GM21360 (cell line): ENCODE results near the gene CTBP2.

ENCODE experiments used
- ATAC-seq: cut with Tn5 transposase; IDR thresholded peaks from one replicate; pipeline ENCODE4 v1.9.1; 2021; ENCODE audit warnings: mild to moderate bottlenecking, moderate library complexity; ENCODE audit not compliant: unreplicated experiment

The CTBP2 gene

DNA sequence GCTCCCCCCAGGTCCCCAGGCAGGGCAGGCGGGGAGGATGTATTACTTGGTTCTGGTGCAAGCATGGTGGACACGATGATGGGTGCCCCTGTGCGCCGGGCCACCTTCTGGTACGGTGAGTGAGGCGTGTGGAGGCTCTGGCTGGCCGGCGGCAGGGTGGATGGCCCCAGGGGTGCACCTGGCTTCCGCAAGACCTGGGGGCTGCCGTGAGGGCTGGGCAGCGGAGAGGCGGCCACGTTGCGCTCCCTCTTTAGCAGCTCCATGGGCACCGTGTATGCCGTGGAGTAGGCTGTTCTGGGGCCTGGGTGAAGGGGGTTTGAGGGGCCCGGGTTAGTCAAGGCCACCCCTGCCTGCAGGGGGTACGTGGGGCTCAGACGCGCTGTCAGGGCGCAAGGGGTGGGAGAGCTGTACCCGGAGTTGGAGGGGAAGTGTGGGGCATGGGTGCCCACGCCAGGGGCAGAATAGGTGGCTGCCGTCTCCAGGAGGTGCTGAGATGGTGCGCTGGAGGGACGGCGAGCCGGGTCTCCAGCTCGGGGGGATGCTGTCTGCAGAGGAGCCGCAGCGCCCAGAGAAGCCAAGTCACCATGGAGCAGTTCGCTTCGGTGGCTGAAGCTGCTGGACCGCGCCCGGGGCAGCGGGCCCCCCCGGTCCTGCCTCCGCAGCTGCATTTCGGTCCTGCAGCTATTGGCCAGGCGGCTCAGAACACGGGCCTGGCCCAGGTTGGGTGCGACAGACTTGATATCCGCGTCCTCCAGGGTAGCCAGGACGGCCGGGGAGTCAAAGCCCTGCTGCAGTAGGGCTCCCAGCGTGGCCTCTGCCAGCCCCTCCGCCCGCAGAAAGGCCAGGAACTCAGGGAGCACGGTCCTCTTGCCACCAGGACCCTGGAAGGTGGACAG, 134.1 kb downstream of the CTBP2 start:
- ATAC-seq: no peak

DNA sequence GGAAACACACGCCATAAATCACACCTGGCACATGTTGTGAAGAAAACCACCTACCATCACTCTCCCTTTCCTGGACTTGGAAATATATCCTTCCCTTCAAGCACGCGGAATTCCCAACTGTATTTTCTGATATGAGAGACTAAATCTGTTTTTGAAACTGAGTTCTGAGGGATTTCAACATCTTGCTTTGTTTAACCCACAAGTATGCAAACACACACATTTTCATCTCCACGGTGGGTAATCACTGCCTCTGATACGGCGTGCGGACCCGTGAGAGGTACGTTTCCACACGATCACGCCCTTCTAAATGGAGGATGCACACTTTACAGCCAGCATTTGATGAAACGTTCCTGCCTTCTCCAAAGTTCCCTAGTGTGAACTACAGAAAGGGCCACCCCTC, 135.0 kb downstream of the CTBP2 start:
- no peak for ATAC-seq

DNA sequence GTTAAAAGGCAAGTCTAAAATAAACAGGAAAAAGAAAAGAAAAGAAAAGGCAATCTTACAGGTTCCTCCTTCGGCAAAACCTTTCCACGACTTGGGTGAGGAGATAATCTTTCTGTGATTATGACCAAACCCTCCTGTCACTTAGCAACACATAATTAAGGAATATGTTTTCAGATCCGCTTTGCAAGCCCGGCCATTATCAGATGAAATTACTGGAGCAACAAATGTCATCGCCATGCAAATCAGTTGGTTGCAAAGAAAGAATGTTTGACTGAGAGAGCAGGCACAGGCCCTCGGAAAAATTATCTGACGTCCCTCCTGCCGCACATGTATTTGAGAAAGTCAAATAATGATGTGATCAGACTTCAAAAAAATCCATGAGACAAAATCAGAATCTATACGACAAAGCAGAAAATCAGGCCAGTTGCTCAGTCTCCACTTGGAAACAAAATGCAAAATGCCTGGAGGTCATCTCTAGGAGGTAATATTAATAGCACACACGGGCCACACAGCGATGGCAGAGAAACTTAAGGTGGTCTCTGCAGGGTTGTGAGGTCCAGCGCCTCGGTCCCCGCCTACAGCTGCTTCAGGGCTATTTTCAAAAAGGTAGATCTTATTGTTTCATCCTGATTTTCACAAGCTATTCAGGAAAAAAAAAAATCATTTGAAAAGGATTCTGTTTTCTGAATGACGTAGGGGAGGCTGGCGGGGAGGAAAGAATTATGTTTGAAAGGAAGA, 135.7 kb downstream of the CTBP2 start:
- ATAC-seq: no peak

DNA sequence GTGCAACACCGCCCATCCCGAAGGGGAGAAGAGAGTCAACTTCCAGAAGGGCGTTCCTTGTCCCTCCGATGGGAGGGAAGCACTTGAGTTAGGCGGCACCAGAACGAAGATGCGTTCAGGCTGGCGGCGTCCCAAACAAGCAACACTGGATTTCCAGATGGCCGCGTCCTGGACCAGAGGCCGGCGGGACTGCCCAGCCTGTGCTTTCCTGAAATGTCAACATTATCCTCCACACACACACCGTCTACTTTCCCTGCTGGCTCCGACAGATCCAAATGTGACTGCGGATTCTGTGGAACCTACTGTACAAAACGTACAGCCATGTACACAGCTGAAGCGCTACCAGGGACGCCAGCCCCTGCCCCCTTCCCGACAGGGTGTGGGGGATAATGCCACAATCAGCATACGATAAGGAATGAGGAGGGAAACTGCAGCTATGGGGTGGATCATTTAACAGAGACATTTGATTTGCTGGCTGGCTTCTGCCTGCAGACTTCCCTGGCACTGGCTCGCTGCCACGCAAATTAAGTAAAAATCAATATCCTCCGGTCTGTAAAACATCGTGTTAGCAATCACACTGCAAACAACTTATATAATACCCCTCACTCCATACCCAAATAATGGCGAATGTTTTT, 136.4 kb downstream of the CTBP2 start:
- ATAC-seq: no peak

DNA sequence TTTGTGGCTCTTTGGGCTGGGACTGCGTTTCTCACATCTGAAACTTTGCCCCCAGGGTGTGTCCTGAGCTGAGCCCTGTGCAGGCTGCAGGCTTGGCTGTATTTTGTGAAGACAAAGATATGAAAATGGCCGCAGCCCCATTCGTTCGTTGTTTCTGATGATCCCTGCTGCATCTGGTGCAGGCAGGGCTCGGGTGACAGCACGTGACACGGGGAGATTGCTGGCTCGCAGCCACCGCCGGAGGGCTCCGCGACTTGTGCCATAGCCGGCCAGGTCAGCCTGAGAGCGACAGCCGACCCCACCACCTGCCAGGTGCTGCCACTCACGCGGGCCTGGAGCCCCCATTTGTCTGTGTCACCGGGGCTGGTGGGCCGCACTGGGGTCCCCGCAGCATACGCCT, 137.1 kb downstream of the CTBP2 start:
- ATAC-seq: no peak

DNA sequence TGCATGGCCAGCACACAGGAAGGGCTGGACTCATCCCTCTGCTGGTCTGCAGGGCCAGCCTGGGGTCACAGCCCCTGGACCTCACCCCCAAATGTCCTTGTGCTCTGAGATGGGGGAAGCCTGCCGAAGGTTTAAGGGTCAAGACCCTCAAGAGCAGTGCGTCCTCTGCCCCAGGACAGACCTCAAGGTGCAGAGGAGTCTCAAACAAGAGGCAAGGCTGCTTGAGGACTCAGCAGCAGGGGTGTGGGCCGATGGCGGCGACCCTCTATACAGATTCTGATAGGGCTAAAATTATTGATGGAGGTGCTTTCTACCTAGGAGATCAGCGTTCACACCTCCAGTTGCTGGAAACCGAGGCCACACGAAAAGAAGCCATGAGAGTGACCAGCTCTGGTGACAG, 137.7 kb downstream of the CTBP2 start:
- ATAC-seq: no peak

DNA sequence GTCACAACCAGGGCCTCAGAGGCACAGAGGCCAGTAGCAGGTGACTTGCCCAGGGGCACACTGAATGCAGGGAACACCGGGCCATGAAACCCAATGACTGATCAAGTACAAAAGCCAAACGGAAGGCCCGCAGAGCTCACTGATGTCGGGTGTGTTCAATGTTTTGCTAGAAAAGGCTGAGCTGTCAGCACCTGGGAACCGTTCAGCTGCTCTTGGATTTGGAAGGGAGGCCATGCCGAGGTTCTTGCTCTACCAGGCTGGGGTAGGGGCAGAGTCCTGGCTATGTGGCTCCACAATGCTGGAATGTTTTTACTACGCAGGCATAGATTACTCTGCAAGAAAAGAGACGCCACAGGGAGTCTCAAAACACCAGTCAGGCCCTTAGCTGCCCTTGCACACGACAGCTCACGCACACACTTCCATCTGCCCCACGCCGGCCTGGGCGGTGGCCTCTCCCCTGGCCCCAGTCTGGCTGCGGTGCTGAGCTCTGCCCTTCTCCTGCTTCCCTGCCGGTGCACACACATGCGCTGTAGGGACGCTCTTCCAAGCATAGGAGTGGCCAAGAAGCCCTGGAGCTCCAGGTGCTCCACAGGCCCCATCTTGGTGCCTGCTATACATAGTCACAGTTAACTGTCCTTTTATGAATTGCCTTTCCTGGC, 138.5 kb downstream of the CTBP2 start:
- ATAC-seq: no peak

DNA sequence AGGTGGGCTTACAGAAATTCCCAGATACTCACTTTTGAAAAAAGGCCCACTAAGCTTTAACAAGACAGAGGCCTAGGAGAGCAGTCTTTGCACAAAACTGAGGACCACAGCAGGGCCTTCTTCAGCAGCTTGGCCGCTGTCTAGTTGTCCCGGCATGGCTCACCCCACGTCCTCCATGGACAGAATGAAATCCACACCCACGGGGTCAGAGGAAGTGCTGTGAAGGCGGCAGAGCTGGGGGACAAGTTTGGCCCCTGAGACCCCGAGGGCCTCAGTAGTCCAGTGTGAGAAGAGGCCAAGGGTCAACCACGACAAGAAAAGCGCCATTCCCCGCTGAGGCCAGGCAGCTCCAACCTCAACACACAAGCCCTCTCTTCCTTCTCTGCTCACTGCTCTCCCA, 139.5 kb downstream of the CTBP2 start:
- no peak for ATAC-seq

DNA sequence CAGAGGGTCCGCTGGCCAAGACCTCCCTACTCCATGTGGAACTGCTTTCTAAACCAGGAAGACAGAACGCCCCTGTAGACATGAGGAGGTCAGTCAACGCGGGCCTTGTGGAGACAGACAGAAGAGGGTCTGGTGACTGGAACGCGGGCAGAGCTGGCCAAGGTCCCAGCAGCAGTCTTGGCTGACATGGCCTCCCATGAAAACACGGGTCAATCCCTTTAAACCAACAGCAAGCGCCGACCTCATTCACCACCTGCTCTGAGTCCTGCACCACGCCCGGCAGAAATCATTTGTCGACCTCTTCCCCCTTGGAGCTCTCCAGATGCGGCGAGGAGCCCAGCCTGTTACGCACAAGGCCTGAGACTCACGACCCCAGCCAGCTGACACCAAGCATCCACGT, 140.0 kb downstream of the CTBP2 start:
- no peak for ATAC-seq

DNA sequence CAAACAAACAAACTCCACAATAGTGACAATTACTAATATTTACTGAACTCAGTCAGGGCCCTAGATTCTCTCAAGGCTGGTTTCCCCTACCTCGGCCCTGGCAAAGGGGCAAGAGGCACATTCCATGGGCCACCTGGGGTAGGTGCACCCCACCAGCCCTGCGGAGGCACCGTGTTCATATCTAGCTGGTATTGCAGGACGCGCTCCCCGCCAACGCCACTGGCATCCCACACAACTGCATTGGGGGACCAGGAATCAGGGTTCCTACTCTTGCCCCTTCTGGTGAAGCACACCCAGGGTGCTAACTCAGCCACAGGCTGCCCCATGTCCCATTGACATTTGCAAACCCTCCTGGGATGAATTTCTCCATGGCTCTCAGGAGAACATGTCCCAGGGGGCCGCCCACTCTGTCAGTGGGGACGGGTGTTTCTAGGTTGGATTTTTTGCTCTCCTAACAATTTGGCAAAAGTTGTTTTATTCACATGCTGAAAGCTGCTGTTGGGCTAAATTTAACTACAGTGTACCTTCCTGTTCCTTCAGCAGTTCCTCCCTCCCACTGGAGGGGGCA, 141.7 kb downstream of the CTBP2 start:
- ATAC-seq: no peak

DNA sequence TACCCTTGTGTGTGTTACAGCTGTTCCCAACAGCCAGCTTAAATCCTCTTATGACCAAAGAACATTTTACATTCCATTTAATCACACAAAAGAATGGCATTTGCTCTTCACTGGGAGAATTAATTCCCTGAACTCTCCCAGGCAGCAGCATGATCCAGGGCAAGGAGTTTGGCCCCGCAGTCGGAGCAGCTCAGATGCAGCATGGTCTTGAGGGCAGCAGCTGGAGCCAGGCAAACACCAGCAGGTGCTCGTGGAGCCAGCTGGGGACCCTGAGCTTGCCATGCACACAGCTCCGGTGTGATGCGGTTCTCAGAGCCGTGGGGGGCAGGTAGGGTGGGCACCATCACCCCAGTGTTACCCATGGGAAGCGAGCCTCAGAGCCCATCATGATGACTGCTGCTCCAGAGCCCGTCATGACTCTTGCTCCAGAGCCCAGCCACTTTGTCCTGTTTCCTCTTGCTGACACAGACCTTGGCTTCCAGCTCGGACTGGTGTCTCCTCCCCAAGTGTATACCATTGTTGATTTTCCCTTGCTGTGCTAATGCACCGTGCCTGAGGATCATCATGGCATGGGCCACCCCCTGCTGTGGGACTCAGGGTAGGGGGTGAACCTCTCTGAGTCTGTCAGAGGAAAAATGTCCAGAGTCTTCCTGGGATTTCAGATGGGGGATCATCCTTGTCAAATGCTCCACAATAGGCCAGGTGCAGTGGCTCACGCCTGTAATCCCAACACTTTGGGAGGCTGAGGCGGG, 142.6 kb downstream of the CTBP2 start:
- no peak for ATAC-seq

DNA sequence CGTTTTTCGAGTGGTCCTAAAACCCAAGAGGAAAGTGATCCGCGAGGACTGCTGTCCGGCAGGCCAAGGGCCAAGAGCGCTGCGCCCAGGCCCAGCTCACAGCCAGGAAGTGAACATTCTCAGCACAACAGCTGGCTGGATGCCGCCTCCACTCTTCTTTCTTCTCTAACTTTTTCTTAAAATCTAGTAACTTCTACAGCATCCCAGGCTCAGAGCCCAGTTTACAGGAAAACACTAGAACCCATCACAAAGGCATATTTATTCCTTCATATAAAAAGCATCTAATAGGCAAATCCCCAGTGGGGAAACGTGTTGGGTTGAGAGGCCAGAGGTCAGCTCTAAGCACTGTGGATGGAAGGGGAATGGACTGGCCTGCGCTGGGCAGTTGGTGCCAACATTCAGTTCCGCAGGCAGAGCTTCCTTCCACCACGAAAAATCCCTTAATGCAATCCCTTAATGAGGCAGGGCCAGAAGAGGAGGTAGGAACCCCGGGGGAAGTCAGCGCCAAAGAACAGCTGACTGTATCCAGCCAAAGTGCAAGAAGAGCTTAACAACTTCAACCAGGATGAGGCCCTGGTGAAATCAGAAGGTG, 143.7 kb downstream of the CTBP2 start:
- no peak for ATAC-seq

DNA sequence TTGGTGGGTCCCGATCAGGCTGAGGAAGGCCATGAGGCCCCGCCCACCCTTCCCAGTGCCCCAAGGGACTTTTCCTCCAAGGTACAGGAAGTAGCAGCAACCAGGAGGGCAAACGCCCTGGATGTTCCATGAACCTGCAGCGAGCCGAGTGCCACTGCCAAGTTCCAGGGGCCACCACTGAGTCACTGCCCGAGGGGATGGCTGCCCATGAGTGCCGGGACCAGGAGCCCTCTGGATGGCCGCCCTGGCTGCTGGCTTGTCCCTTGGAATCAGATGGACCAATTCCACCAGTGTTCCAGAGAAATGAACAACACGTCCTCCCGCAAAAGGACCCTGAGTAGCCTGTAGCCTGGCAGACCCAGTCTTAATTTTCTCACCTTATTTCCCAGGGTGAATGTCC, 144.2 kb downstream of the CTBP2 start:
- no peak for ATAC-seq

DNA sequence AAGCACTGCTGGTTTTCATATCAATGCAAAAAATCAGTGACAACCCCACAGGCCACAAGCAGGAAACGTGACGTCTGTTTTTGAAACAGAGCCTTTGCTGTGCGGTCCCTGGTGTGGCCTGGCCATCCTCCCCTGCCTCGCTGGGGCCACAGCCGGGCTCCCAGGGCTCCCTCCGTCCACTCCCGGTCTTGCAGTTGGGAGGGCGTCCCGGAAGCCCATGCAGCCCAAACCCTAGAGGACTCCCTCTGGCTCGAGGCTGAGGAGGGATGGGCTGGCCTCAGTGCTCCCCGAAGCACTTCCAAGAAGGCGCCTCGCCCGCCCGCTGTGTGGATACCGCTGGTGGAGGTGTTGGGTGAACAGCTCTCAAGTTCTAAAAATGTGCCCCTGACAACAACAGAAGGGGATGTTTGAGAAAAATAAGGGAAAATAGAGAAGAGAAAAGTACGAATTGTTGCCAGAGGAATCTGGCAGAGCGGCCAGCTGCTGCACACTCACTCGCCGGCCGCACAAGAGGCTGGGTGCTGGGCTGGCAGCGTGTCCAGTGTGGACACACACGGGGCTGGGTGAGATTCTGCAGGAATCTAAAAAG, 144.9 kb downstream of the CTBP2 start:
- no peak for ATAC-seq

DNA sequence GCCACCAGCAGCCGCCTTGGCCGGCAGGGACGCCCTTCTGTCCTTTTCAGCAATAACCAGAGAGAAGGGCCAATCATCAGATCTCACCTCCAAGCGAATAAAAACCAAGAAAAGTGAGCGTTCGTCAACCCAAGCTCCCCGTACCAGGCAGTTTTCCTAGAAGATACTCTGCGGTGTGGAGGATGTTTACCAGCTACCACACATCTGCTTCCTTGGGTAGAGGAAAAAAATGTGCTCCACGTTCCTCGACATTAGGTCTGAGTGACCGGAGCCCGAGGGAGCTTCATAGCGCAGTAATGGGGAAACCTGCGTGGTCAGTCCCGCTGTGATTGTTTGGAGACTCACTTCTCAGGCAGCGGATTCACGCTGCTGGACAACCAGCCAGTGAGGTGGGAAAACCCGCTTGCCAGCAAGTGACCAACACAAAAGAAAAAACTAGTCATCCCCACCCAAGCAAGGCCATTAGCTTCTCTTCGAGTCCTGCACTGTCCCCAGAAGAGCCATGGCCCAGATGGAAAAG, 145.5 kb downstream of the CTBP2 start:
- ATAC-seq: no peak

DNA sequence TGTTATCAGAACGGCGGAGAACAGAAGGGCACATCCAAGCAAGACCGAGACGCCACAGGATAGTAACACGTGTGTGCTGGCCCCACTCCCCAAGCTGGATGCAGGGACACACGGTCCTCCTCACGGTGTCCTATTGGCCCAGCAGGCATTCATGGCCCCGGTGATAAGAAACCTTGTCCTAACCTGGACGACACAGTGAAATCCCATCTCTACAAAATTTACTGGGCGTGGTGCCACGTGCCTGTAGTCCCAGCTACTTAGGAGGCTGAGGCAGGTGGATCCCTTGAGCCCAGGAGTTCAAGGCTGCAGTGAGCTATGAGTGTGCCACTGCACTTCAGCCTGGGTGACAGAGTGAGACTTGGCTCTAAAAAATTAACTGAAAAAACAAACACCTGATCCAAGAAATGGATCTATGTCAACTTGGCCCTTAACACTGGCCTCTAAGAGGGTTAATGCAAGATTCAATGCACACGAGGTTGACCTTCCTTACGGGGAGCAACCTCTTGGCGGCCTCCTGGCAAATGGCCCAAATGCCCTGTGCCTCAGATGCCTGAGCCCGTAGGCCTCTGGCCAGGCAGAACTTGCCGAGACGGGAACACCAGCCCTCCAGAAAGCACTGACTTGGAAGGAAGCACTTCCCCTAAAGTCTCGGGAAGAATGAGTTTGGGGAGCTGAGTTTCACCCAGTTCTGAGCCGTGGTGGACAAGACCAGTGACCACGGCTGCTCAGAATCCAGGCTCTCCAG, 146.1 kb downstream of the CTBP2 start:
- ATAC-seq: no peak

DNA sequence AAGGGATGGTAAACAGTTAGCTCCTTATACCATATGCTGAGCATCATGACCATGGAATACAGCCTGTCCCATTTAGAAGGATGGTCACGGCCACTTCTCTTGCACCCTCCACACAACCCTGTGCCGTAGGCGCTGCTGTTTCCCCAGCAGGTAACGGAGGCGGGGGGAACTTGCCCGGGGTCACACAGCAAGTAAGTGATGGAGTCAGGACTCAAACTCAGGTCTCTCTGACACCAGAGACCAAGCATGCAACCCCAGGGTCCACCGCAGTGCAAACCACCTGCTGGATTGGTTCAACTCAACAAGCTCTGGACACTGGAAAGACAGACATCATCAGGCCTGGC, 146.9 kb downstream of the CTBP2 start:
- ATAC-seq: no peak

DNA sequence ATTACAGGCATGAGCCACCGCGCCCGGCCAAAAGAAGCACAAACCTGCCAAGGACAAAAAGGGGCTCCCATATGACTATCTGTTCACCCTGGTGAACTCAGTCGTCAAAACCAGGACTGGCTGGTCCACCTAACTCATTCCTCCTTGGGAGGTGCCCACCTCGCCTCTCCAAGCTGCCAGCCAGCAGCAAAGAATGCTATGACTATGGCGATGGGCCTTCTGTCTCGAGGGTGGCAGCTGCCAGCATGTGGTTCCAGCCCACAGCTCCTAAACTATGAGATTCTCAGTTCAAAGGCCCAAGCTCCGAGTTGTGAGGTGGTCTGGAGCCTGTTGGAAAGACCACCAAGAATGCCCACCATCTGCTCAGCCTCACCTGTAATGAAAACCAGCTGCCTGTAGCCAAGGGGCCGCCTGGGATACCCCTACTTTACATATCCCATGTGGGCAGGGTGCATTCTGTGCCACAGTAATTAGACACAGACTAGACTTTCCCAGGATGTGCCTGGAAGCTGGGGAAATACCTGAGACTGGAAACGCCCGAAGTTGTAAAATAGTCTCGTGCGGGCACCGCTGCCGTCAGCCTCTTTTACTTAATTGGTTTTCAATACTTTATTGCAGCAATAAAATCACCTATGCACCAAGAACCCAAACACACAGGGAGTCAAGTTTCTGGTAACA, 147.4 kb downstream of the CTBP2 start:
- ATAC-seq: no peak
